T-helper 9 cell (primary cell): ENCODE results near the gene COL4A1.

Source experiments
- DNase-seq: peaks from one replicate; pipeline ENCODE4 v3.0.0-alpha.2; 2020

COL4A1 gene

GRCh38 chr13:110216398-110217041 is 90.4 kb downstream of the COL4A1 start:
- DNase-seq = no peak

DNA sequence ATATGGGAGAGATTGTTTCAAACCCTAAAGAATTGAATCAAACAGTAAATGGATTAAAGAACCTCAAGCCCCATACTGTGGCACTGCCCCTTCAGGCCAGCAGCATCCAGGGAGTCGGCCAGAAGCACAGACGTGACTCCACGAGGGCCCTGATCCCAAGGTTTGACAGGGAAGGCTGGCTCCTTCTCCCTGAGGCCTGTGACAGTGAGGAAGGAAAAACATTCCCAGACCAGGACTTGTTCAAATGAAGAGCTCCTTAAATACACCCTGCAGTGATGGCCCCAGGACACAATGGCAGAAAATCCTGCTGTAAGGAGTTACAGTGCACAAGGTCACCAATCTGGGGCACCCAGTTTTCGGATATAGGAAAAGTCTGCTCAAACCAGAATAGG is 91.0 kb downstream of the COL4A1 start:
- no peak for DNase-seq

DNA sequence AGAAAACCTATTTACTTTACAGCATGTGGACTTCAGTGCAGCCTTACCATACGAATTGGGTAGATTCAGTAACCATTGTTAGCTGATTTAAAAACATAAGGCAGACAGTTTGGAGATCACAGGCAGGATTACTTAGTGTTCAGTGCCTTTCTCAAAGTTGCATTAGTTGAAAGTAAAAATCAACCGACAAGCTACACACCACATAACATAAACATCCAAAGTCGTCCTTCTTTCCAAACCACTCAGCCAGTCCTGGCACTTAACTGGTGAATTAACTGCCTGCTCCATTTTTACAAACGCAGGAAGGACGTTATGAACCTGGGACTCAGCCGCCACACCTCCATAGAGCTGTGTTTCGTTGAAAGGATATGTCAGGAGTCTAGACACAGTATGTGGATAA is 91.4 kb downstream of the COL4A1 start:
- no peak for DNase-seq

DNA sequence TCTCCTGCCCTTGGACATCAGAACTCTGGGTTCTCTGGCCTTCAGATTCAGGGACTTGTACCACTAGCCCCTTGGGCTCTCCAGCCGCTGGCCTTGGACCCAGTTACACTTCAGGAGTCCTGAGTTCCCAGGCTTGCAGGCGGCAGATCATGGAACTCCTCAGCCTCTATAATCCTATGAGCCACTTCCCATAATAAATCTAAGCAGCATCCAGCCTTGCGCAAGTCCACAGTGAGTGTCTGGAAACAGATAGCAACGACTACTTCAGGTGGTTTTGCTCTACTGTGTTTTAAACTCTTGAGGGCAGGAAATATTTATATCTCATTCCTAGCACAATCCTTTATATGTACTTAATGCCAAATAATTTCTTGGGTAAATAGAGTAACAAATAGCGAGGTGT is 92.3 kb downstream of the COL4A1 start:
- DNase-seq = no peak

DNA sequence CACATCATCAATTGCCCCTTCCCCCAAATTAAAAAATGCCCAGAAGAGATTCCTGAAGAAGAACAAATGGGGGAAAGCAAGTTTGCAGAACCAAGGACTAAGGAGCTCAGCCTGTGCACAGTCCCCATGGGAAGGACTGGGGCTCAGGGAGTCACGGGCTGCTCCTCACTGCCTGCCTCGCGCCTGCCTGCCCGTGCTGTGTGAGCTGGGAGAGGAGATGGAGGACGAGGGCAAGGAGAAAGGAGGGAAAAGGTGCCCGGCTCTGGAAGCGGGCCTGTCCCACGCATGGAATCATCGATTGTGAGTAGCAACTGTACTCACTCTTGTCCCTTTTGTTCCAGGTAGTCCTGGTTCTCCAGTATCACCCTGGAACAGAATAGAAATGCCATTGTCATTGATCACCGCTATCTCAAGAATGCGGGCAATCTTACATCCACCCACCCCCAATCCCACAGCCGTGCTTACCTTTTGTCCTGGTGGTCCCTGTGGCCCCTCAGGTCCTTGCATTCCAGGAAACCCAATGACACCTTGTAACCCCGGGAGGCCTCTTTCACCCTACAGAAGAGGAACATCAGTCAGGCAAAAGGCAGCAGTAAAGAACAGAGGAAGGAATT is 93.4 kb downstream of the COL4A1 start:
- no peak for DNase-seq

- no peak for DNase-seq
Measured at GRCh38 chr13:110212529-110212928, 94.4 kb downstream of the COL4A1 start.

GRCh38 chr13:110211735-110212134 is 95.2 kb downstream of the COL4A1 start:
- DNase-seq = no peak

DNA sequence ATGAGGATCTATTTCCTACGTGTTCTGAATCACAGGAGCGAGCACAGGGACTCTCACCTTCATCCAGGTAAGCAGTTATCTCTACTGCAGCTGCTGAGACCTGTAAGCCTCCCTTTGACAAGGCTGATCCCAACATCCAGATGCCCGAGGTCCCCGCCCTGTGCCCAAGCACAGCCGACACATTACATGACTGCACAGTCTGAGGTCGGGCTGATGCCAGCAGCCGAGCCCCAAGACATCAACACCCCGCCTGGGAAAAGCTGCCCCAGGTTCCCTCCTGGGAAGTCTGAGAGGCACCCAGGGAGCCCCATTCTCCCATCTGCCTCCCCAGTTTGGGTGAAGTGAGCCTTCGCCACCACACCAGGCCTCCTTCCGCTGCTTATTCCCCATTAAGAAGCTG is 95.9 kb downstream of the COL4A1 start:
- no peak for DNase-seq

DNA sequence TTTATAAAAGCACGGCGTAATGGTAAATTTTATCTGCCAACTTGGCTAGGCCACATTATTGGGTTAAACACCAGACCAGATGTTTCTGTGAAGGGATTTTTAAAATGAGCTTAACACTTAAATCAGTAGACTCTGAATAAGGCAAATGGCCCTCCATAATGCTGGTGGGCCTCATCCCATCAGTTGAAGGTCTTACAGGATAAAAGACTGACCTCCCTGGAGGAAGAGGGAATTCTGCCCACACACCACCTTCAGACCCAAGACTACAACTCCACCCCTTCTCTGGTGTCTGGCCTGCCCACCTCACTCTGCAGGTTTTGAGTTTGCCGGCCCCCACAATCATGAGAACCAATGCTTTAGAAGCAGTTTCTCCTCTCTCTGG is 96.4 kb downstream of the COL4A1 start:
- no peak for DNase-seq

DNA sequence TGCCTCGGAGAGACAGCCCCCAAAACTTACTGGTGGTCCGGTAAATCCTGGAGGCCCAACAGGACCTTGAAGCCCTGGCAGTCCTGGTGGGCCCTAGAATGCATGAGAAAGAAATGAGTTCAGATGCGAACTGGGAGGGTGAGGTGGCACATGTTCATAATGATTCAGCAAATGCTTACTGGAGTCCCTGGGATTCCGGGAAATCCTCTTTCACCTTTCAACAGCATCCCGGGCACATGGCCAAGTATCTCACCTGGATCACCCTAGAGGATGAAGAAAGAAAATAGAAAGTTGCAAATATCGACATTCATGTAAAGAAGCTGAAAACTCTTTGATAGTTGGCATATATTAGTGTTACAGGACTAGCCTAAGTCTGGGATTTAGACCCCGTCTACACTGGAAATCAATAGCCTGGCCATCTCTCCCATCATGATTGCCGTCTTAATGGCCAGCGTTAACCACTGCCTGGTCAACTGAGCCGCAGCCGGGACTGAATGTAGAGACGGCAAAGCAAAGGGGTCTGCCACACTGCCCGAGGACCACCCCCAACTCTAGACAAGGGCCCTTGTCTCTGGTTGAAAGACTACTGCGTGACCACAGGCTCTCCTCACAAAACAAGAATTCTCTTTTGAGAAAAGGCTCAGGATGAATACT is 96.9 kb downstream of the COL4A1 start:
- DNase-seq = no peak

- DNase-seq = no peak
Measured at GRCh38 chr13:110208116-110208515, 98.8 kb downstream of the COL4A1 start.

- DNase-seq = no peak
Measured at GRCh38 chr13:110206996-110207395, 100.0 kb downstream of the COL4A1 start.

DNA sequence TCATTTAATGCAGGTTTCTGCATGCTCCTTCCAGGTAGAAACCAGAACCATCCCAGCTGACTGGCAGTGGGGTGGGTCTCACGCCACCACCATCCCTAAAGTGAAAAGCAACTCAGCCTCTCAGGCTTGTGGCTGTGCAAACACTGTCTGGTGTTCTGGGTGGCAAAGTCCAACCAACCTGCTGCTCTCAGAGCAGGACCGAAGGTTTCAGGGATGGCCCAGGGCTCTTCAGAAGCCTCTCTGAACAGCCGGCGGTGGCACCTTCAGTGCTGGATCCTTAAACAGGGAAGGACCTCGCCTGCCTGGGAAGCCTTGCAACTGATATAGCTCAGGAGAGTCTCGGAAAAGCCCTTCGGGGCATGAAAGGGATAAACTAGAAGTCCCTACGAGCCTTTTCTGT is 100.8 kb downstream of the COL4A1 start:
- no peak for DNase-seq

- no peak for DNase-seq
Measured at GRCh38 chr13:110201114-110201513, 105.8 kb downstream of the COL4A1 start.

- DNase-seq = no peak
Measured at GRCh38 chr13:110200276-110200870, 106.6 kb downstream of the COL4A1 start.

DNA sequence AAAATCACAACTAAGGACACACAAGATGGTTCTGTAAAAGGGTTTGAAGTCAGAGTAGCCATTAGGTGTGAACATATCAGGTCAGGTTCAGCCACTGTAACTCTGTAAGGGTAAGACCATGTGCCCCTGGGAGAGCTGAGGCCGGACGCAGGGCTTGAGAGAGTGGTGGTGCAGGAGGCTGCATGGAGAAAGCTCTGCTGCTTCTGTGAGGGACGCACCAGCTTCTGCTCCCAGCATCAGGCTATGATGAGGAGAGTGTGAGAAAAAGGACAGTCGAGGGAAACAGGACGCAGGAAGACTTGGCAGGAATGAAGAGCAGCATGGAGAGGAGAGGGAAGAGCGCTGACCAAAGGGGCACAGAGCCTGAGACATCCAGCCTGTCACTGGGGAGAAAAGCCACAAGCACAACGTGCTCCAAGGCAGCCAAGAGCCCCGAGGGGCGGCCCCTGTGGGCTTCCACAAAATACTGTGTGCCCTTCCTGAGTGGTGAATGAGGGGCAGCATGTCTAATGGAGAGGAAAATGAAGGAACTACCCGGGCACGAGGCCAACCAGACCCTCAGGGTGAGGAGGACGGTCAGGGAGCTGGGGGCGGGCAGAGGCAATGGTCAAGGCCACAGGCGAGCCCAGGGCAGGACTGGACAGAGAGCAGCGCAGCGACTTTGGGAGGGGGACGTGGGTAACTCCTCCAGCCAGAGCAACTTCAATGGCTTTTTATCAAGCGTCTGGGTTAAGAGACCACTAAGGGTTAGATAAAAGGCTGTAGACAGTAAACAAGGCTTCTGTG is 107.7 kb downstream of the COL4A1 start:
- no peak for DNase-seq

DNA sequence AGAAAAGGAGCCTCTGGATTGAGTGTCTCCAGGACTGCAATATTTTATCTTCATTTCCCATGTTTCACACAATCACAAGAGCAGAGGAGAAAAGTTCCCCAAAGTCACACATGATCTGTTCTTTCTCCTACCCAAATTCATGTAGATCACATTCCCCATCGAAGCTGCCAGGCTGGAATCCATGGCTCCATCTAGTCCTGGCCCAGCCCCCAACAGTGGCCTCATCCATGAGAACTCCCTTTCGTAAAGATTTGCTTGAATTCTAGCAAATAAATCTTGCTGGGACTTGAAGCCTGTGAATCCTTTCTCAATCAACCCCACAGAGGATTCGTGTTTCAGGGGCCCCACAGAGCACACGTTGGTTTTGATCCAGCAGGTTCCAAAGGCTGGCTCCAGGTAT is 109.5 kb downstream of the COL4A1 start:
- DNase-seq = no peak

- no peak for DNase-seq
Measured at GRCh38 chr13:110197026-110197425, 109.9 kb downstream of the COL4A1 start.

GRCh38 chr13:110195547-110196485 is 111.1 kb downstream of the COL4A1 start:
- no peak for DNase-seq

DNA sequence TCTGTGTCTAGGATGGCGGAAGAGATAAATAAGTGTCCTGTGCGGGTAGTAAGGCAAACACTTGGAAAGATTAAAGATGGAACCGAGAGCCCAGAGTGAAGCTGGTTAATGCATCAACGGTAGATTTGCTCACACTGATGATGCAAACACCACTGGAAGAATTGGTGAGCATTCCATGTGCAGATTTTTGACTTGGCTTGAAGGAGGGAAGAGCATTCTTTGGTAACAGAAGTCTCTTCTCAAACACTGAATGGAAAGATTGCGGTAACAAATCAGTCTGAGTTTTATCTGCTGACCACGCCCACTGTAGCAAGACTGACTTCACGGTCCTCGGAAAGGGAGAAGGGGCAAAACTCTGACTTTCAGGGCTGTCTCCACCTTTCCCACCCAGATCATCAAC is 112.5 kb downstream of the COL4A1 start:
- no peak for DNase-seq

GRCh38 chr13:110193491-110193890 is 113.5 kb downstream of the COL4A1 start:
- DNase-seq = no peak

DNA sequence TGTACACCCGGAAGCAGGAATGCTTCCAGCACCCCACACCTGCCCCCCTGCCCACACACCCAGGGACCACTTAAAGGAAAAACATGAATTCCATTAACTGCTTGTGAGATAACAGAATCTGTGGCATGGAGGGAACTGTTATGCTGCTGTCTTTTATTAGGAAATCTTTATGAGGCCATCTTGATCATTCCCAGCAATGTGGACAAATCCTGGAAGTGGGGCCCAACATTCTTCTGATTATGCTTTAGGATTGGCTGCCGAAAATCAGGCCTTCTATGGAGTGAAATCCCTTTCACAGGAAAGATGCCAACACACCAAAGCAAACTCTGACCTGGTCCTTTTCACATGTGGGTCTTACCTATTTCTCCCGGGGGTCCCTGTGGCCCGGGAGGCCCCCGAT is 114.5 kb downstream of the COL4A1 start:
- no peak for DNase-seq
